Hematopoietic multipotent progenitor cell treated with erythropoietin and hydrocortisone succinate and interleukin-3 and kit ligand, for 17 days (in vitro differentiated cells): Measurements from ENCODE around the gene KANSL1.
A peak's percentile ranks its signal among the peaks of the same experiment; 100 is the strongest.
"Not testable (repeated sequence)": the region's sequence is repeated elsewhere in the genome, so short reads cannot be mapped to it uniquely, and the experiment has no call there.

ENCODE experiments used
- DNase-seq: peaks from one replicate; pipeline ENCODE4 v3.0.0-alpha.2; 2015; ENCODE audit warnings: low spot score

Gene KANSL1

DNA sequence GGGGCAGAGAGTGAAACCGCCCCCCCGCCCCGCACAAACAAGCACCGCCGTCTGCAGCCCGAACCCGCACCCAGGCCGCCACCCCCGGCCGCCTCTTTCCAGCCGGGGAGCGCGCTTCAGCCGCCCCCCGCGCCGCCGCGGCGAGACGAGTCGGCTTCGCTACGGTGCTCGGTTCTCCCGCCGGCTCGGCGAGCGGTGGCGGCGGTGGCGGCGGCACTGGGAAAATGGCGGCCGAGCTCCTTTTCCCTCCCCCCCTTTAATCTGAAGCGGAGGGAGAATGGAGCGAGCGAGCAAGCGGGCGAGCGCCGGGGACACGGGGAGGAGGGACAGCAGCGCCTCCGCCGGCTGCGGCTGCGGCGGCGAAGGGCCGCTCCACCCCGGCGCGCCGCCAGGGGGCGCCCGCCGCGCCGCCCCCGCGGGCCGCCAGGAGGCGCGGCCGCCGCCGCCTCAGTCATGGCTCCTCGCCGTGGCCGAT lies at the start of gene KANSL1:
TSS of gene KANSL1 (minus strand) at position 279 of the 475 bp plus-strand sequence. CDS start 21,286 bp downstream, outside the sequence.
- DNase-seq = peak; percentile 96

DNA sequence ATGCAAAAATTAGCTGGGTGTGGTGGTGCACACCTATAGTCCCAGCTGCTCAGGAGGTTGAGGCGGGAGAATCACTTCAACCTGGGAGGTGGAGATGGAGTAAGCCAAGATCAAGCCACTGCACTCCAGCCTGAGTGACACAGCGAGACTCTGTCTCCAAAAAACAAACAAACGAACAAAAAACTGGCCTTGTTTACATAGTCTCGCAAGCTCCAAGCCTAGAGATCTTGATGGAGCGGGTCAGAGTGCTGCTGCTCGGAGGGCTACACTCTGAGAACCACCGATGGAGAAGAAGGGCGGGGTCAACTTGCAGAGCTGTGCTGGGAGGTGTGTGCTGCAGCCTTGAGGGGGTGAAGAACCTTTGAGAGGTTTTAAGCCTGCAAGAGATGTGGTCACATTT lies 38.1 kb upstream of the KANSL1 start:
- not testable (repeated sequence) for DNase-seq

DNA sequence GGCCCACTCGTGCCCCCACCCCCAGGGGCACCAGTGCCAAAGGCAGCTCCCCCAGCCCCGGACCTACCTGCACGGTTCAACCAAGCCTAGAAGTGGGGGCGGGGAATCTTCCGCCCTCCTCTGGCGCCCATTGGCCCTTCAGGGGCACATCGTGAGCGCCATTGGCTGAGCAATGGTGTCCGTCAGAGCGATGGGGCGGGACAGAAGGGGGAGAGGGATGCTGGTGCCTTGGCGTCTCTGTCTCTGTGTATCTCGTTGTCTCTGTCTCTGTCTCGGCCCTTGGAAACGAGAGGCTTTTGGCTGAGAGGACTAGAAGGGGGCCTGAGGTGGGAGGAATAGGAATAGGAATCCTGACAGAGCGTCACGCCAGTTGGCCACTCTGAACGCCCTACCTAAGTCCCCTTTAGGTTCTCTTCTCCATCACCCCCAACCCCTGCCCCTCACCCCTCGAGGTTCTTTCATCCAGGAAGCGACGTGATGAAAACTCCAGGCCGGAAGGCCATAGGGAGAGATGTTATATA lies 32.1 kb upstream of the KANSL1 start:
- DNase-seq = peak; percentile 97

GRCh38 chr17:46224864-46225263 lies 31.6 kb upstream of the KANSL1 start:
- not testable (repeated sequence) for DNase-seq

DNA sequence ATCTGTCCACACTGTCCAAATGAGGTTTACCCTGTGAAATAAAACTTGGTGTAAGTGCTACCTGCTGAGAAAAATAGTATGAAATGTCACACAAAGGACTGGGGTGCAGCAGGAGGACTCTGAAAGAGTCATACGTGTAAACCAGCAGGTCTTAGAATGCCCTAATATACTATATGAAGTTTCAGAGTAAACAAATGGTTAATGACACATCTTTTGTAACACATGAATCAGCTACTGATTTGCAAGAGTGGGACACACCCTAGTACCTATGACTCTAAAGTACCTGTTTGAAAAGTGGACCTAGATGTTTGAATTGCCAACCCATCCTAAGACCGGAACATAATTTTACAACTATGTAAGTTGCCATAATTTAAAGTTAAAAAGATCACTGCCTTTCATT lies 29.8 kb upstream of the KANSL1 start:
- DNase-seq = not testable (repeated sequence)

DNA sequence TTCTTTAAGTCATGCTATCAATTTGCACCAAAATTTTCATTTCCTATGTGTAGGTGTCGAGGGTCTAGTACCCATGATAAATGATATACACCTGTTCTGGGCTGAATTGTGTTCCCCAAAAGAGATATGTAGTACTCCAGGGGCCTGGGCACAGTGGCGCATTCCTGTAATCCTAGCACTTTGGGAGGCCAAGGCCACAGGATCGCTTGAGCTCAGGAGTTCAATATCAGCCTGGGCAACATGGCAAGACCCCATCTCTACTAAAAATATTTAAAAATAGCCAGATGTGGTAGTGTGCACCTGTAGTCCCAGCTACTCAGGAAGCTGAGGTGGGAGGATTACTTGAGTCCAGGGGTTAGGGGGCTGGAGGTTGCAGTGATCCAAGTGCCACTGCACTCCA lies 23.5 kb upstream of the KANSL1 start:
- DNase-seq = no peak

DNA sequence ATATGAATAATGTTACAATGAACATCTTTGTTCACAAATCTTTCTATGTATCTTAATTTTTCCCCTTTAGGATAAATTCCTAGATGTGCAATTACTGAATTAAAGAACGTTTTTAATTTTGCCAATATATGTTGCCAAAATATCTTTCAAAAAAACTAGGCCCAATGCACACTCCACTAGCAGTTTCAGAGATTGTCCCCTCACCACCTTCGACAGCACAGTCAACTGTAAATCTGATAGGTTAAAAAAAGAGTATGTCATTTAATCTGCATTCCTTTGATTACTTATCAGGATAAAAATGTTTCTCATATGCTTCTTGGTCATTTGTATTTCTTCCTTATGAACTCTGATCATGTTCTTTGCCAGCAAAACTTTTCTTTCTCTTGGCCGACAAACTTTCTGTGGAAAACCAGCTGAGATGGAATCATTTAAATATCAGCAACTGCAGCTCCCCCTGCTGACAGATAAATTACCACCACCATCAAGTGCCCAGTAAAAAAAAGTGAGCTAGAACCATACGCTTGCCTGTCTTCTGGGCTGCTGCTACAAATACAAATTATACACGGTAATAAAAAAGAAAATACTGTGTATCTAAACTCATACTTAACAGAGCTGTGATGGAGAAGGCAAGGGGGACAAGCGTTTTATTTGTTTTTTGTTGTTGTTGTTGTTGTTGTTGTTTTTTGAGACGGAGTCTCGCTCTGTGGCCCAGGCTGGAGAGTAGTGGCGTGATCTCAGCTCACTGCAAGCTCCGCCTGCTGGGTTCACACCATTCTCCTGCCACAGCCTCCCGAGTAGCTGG lies 19.6 kb upstream of the KANSL1 start:
- peak; percentile 88 for DNase-seq

DNA sequence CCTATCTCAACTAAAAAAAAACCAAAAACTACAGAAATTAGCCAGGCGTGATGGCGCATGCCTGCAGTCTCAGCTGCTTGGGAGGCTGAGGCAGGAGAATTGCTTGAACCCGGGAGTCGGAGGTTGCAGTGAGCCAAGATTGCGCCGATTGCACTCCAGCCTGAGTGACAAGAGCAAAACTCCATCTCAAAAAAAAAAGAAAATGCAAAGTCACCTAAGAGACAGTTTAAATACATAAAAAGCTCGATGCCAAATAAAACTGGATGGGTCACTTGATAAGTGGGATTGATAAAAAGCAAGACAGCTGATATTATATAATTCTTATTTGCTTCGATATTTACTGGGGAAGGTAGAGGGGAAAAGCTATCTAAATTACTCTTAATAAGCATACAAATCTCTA lies 15.8 kb upstream of the KANSL1 start:
- no peak for DNase-seq

- DNase-seq = peak; percentile 4
These were observed 12.7 kb upstream of the KANSL1 start for GRCh38 chr17:46205975-46206374.

GRCh38 chr17:46202424-46202823 lies 9.2 kb upstream of the KANSL1 start:
- DNase-seq = no peak

DNA sequence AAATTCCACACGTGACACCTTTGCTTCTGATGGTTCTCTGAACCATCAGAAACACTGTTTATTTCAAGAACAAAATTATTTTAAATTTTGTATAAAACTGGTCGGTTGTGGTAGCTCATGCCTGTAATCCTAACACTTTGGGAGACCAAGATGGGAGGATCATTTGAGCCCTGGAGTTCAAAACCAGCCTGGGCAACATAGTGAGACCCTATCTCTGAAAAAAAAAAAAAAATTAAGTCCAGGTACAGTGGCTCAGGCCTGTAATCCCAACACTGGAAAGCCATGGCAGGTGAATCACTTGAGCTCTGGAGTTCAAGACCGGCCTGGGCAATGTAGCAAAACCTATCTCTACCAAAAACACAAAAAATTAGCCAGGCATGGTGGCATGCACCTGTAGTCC lies 8.3 kb upstream of the KANSL1 start:
- DNase-seq = no peak

DNA sequence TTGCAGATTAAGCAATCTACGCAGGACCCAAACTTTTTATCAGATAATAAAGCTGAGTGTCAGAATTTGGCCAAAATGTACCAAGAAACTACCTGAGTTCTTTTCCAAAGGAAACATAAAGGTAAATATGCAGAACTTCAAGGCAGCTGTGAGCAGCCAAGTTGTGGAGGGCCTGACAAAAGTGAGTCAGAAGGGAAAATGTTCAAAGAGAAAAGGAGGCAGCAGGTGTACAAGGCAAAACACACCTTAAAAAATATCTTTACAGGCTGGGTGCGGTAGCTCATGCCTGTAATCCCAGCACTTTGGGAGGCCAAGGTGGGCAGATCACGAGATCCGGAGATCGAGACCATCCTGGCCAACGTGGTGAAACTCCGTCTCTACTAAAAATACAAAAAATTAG lies 7.0 kb upstream of the KANSL1 start:
- no peak for DNase-seq

DNA sequence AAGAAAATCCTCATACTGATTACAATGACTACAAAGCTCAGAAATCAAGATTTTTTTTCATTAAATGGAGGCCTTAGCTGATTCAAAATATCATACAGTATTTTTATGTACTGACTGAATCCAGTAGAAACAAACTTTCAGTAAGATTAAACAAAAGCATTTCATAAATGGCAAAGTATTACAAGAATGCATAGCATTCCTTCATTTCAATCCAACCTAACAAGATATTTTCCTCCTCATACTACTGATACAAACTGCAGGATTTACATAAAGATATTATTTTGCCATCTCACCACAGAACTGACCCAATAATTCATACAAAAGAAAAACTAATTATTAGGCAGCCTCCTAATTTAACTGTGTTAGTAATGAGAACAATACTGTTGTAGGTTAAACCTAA lies 6.2 kb upstream of the KANSL1 start:
- DNase-seq = no peak

- DNase-seq = no peak
These were observed 5.0 kb upstream of the KANSL1 start for GRCh38 chr17:46198233-46198632.

DNA sequence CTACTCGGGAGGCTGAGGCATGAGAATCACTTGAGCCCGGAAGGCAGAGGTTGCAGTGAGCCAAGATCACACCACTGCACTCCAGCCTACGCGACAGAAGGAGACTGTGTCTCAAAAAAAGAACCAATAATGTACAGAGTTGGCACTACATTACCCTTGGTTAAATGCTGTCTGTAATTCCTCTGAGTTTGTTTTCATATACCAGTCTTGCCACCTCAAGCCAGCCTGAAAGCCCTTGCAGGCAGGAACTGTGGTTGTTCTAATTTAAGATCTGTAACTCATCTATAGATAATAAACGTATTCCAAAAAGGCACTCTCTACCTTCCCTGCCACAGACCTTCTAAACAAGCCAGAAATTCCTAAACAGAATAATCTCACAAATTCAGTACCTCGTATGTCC lies 4.3 kb upstream of the KANSL1 start:
- no peak for DNase-seq

DNA sequence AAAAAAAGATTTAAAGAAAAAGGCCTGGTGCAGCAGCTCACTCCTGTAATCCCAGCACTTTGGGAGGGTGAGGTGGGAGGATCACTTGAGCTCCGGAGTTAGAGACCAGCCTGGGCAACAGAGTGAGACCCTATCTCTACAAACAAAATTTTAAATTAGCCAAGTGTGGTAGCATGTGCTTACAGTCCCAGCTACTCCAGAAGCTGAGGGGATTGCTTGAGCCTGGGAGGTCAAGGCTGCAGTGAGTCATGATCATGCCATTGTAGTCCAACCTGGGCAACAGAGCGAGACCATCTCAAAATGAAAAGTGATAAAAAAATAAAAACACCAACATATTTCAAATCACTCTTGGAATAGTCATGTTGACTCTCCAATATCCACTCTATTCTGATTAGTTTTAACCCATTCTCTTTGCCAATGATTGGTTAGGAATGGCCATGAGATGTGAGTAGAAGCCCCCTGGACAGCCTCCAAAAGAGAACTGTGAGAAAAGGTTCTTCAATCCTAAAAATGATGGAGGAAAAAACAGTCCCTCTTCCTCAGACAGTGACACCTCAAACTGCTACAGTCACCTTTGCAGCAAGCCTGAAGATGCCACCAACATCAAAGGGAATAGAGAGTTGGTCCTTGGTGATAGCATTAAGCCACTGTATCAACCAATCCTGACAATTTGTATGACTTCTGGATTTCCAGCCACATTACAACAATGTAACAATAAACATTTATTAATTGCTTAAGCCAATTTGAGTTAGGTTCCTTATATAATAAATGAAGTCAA lies 2.9 kb upstream of the KANSL1 start:
- no peak for DNase-seq

- DNase-seq = no peak
These were observed 2.1 kb upstream of the KANSL1 start for GRCh38 chr17:46195217-46195855.

DNA sequence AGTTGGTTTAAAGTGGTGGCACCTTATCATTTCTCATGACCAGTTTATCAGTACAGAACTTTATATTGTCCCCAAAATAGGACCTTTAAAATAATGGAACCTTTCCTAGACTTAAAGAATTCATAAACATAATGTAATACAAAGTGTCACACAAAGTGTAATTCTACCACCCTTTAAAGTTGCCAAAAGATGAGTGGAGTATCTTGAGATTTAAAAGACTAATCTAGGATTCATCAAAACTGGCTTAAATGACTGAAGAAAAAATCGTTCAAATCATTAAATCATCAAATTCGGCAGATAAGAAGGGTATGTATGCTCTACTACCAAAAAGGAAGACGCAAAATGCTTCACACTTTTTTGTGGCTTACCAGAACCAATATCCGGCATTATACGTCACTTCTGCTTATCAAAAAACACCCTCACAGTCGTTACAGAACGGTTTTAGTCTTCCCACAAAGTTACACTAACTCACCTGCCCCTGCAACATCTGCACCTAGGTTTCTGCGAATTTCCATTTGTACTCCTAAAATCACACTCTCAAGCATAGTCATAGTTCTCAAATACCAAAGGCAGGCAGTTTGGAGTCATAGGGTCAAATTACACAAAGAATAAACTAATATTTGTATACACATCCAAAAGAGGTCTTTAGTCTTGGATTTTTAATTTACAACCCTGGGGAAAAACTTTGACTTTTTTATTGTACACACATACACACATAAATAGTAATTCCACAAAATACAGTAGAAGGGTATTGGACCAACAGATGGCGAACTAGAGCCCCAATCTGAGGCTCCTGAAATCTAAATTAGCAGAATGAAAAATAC lies 1.4 kb upstream of the KANSL1 start:
- peak; percentile 84 for DNase-seq

DNA sequence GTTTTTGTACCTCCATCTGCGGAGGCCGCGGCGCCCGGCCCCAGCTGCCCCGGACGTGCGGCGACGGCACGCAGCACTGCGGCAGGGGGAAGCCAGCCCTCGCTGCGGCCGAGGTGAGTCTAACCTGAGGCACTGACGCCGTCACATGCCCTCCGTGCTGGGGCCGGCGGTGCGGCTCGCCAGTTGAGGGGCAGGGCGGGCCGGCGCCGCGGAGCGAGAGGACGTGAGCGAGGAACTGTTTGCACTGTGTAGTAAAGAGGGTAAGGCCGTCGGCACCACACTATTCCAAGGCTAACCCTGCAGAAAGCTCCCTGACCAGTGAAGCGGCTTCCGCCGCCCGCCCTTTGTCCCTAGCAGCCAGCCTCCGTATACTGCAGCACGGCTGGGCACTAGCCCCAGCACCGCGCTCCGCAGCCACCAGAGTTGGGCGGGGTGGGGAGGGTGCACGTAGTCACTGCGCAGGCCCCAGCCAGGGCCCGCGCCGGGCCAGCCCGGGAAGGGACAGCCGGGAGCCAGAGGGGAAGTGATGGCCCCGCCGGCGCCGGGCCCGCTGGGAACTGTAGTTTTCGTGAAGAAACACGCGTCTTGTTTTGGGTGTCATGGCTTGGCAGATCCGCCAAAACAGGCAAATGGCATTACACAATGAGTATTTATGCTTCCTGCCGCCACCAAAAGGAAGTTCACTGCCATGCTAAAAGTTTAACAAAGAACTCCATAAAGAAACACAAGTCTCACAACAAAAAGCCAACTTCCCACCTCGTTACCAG lies 580 bp upstream of the KANSL1 start:
- peak; percentile 97 for DNase-seq

- peak; percentile 85 for DNase-seq
These were observed 634 bp downstream of the KANSL1 start for GRCh38 chr17:46192439-46193150.
